Measurements from ENCODE around the gene PPP1R36. TPM values are rescaled to one million over a fixed set of nuclear protein-coding genes. Genes with fewer than 3 reads are reported as not detected.

Gene PPP1R36
- polyA plus RNA-seq, 3 donors: 0.38 TPM; not detected in 2

- H3K27ac Mint-ChIP-seq: no peak overlapping the region
- no peaks in the 10 kb centered on the region for H3K36me3 Mint-ChIP-seq
- H3K27me3 Mint-ChIP-seq (ENCODE audit: low read depth in 3 of 3): peaks cover 0 to 4% (median 2%) of the 10 kb centered on the region in 3 donors
- no peaks in the 10 kb centered on the region for H3K9me3 ChIP-seq (replicated peaks in 1 of 2; ENCODE audit: control insufficient read depth in 1 of 2, insufficient read depth in 1 of 2, low read length in 2 of 2)
- no peak for DNase-seq
- H3K4me1 ChIP-seq (ENCODE audit: control insufficient read depth in 1 of 2, insufficient read depth in 2 of 2, low read length in 2 of 2): no peaks in the 10 kb centered on the region
- peaks cover 0 to 2% (median 0%) of the 10 kb centered on the region in 7 donors for H3K9me3 Mint-ChIP-seq
- H3K9ac ChIP-seq (ENCODE audit: insufficient read depth, low read length, poor library complexity, severe bottlenecking): no peak overlapping the region
- H3K4me3 Mint-ChIP-seq: no peak overlapping the region
- no peaks in the 10 kb centered on the region for H4K20me1 ChIP-seq (ENCODE audit: insufficient read depth, low read length)
- no peaks in the 10 kb centered on the region for H3K79me2 ChIP-seq (ENCODE audit: insufficient read depth, low read length)
- intact Hi-C loops (cut with micrococcal nuclease): no loop called here
- WGBS (ENCODE audit: insufficient coverage): 100% methylated on average over 1 of the region's 3 CpGs
- H3K4me1 Mint-ChIP-seq: no peaks in the 10 kb centered on the region
- no peak overlapping the region for H3K4me2 ChIP-seq (replicated peaks; ENCODE audit: extremely low read depth, low read length, poor library complexity, severe bottlenecking)
- no peak overlapping the region for H2AFZ ChIP-seq (ENCODE audit: insufficient read depth, low read depth, low read length, poor library complexity, severe bottlenecking)
- H3K27ac ChIP-seq (ENCODE audit: low read depth in 1 of 2, low read length in 2 of 2): no peak overlapping the region
- H3K27me3 ChIP-seq (ENCODE audit: control insufficient read depth in 2 of 2, insufficient read depth in 2 of 2, low read length in 2 of 2): no peaks in the 10 kb centered on the region
- H3K4me3 ChIP-seq (replicated peaks in 1 of 3; ENCODE audit: low read depth in 2 of 3, low read length in 3 of 3): no peak overlapping the region
- no peaks in the 10 kb centered on the region for H3K36me3 ChIP-seq (replicated peaks in 1 of 2; ENCODE audit: control insufficient read depth in 1 of 2, insufficient read depth in 2 of 2, low read length in 2 of 2)
- TF ChIP-seq CTCF (IDR thresholded peaks at IDR 0.05): no peak
Measured at GRCh38 chr14:64591809-64592208, 42.0 kb downstream of the PPP1R36 start.

GRCh38 chr14:64594438-64594837, 44.7 kb downstream of the PPP1R36 start:
- Mint-ChIP-seq H3K27ac (no peak overlapping the region), H3K4me3 (no peak overlapping the region), H3K27me3 (ENCODE audit: low read depth in 3 of 3) (peaks cover 0 to under 1% (median 0%) of the 10 kb centered on the region in 3 donors), H3K36me3 (no peaks in the 10 kb centered on the region), H3K4me1 (no peaks in the 10 kb centered on the region), H3K9me3 (no peaks in the 10 kb centered on the region)
- Histone ChIP-seq H2AFZ (ENCODE audit: insufficient read depth, low read depth, low read length, poor library complexity, severe bottlenecking) (no peak overlapping the region), H3K27ac (ENCODE audit: low read depth in 1 of 2, low read length in 2 of 2) (no peak overlapping the region), H4K20me1 (ENCODE audit: insufficient read depth, low read length) (no peaks in the 10 kb centered on the region), H3K9ac (ENCODE audit: insufficient read depth, low read length, poor library complexity, severe bottlenecking) (no peak overlapping the region), H3K36me3 (replicated peaks in 1 of 2; ENCODE audit: control insufficient read depth in 1 of 2, insufficient read depth in 2 of 2, low read length in 2 of 2) (no peaks in the 10 kb centered on the region), H3K27me3 (ENCODE audit: control insufficient read depth in 2 of 2, insufficient read depth in 2 of 2, low read length in 2 of 2) (peaks cover 0 to 3% of the 10 kb centered on the region in 2 donors), H3K79me2 (ENCODE audit: insufficient read depth, low read length) (no peaks in the 10 kb centered on the region), H3K4me3 (replicated peaks in 1 of 3; ENCODE audit: low read depth in 2 of 3, low read length in 3 of 3) (no peak overlapping the region), H3K4me1 (ENCODE audit: control insufficient read depth in 1 of 2, insufficient read depth in 2 of 2, low read length in 2 of 2) (no peaks in the 10 kb centered on the region), H3K4me2 (replicated peaks; ENCODE audit: extremely low read depth, low read length, poor library complexity, severe bottlenecking) (no peak overlapping the region), H3K9me3 (replicated peaks in 1 of 2; ENCODE audit: control insufficient read depth in 1 of 2, insufficient read depth in 1 of 2, low read length in 2 of 2) (no peaks in the 10 kb centered on the region)
- no peak for TF ChIP-seq CTCF (IDR thresholded peaks at IDR 0.05)
- intact Hi-C loops (cut with micrococcal nuclease): no loop called here
- no peak for DNase-seq
- 100% methylated on average over 1 of the region's 2 CpGs for WGBS (ENCODE audit: insufficient coverage)
